ENCODE data around the gene CTDSPL.

Gene CTDSPL

DNA sequence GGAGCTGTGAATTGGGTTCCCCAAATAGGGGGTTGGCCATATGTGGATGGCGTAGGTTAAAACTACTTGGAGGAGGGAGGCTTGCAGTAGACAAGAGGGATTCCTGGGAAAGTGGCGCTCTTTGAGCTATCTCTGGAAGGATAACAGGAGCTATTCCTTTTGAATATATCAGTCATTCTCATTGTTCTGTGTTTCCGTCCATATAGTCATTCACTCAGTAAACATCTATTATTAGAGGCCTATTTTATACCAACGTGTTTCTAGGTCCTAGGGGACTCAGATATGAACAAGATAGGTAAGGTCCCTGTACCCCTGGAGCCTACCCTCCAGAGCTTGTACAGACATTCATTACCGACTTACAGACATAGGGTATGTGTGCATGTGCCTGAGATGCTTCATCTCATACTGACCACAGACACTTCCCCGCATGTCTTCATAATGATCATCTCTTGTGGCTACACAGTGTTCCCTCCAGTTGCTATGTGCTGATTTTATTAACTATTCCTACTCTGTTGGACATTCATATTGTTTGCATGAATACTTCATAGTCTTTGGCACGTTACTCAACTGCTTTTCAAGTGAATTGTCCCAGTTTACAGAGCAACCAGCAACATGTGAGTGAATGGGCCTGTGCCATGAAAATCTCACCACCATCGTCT, 73.1 kb downstream of the CTDSPL start:
- H3K9ac ChIP-seq (ENCODE audit: low read depth, low read length), result no peak overlapping the region

DNA sequence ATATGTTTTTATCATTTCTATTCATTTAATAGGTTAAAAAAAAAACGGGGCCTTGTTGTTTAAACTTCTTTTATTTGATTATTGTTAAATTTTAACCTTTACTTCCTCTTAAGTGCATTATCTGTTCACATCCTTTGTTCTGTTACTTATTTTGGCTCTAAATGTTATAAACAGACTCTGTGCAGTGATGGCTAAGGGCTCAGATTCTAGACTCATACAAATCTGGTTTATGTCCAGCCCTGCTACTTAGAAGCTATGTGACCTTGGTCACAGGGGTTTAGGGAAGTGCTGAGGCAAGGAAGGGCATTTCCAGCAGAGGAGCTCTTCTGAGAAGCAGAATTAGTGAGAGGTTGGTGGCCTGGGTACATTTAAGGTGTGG, 73.6 kb downstream of the CTDSPL start:
- no peaks in the 10 kb centered on the region for H3K36me3 ChIP-seq (ENCODE audit: insufficient read depth, low read length)
- H3K4me1 ChIP-seq (ENCODE audit: insufficient read depth, low read length), result no peaks in the 10 kb centered on the region
- peaks cover 32% of the 10 kb centered on the region; the same call in 1 of the 2 replicates for H3K79me2 ChIP-seq (ENCODE audit: insufficient read depth, low read length)
- H3K27ac ChIP-seq (ENCODE audit: low read length), result no peak overlapping the region
- ATAC-seq (ENCODE audit: insufficient read depth, low read depth) (no peak), DNase-seq (no peak)
- TF ChIP-seq EZH2 (IDR thresholded peaks at IDR 0.05; ENCODE audit: borderline replicate concordance, low read depth, low read length, severe bottlenecking), result no peak
- TF ChIP-seq, protein P1, sequence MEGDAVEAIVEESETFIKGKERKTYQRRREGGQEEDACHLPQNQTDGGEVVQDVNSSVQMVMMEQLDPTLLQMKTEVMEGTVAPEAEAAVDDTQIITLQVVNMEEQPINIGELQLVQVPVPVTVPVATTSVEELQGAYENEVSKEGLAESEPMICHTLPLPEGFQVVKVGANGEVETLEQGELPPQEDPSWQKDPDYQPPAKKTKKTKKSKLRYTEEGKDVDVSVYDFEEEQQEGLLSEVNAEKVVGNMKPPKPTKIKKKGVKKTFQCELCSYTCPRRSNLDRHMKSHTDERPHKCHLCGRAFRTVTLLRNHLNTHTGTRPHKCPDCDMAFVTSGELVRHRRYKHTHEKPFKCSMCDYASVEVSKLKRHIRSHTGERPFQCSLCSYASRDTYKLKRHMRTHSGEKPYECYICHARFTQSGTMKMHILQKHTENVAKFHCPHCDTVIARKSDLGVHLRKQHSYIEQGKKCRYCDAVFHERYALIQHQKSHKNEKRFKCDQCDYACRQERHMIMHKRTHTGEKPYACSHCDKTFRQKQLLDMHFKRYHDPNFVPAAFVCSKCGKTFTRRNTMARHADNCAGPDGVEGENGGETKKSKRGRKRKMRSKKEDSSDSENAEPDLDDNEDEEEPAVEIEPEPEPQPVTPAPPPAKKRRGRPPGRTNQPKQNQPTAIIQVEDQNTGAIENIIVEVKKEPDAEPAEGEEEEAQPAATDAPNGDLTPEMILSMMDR (IDR thresholded peaks at IDR 0.05; ENCODE audit: borderline replicate concordance, extremely low read depth, low read length, poor library complexity, severe bottlenecking), result no peak
- no peak overlapping the region for H3K4me2 ChIP-seq (ENCODE audit: insufficient read depth, low read length)
- H2AFZ ChIP-seq (ENCODE audit: low read depth, low read length), result no peak overlapping the region
- no peaks in the 10 kb centered on the region for H3K27me3 ChIP-seq (ENCODE audit: insufficient read depth, low read length, poor library complexity)
- no peak overlapping the region for H3K4me3 ChIP-seq (ENCODE audit: low read depth in 1 of 2, low read length in 2 of 2)
- no peak overlapping the region for H3K9ac ChIP-seq (ENCODE audit: low read depth, low read length)
- peaks cover 23% of the 10 kb centered on the region for H4K20me1 ChIP-seq (ENCODE audit: insufficient read depth, low read length)
- no peaks in the 10 kb centered on the region for H3K9me3 ChIP-seq (ENCODE audit: insufficient read depth, low read length, severe bottlenecking)

More for the DNA sequence above, 73.1 kb downstream of the CTDSPL start:
- TF ChIP-seq, protein P1 (IDR thresholded peaks at IDR 0.05; ENCODE audit: borderline replicate concordance, extremely low read depth, low read length, poor library complexity, severe bottlenecking), result no peak
- H4K20me1 ChIP-seq (ENCODE audit: insufficient read depth, low read length), result peaks cover 23% of the 10 kb centered on the region
- no peak overlapping the region for H2AFZ ChIP-seq (ENCODE audit: low read depth, low read length)
- no peaks in the 10 kb centered on the region for H3K9me3 ChIP-seq (ENCODE audit: insufficient read depth, low read length, severe bottlenecking)
- H3K79me2 ChIP-seq (ENCODE audit: insufficient read depth, low read length), result peaks cover 33% of the 10 kb centered on the region; the same call in 1 of the 2 replicates
- ATAC-seq (ENCODE audit: insufficient read depth, low read depth), result no peak
- H3K27me3 ChIP-seq (ENCODE audit: insufficient read depth, low read length, poor library complexity), result no peaks in the 10 kb centered on the region
- H3K4me2 ChIP-seq (ENCODE audit: insufficient read depth, low read length), result no peak overlapping the region
- no peak overlapping the region for H3K4me3 ChIP-seq (ENCODE audit: low read depth in 1 of 2, low read length in 2 of 2)
- H3K4me1 ChIP-seq (ENCODE audit: insufficient read depth, low read length), result no peaks in the 10 kb centered on the region
- no peak overlapping the region for H3K27ac ChIP-seq (ENCODE audit: low read length)
- DNase-seq, result no peak
- no peaks in the 10 kb centered on the region for H3K36me3 ChIP-seq (ENCODE audit: insufficient read depth, low read length)

DNA sequence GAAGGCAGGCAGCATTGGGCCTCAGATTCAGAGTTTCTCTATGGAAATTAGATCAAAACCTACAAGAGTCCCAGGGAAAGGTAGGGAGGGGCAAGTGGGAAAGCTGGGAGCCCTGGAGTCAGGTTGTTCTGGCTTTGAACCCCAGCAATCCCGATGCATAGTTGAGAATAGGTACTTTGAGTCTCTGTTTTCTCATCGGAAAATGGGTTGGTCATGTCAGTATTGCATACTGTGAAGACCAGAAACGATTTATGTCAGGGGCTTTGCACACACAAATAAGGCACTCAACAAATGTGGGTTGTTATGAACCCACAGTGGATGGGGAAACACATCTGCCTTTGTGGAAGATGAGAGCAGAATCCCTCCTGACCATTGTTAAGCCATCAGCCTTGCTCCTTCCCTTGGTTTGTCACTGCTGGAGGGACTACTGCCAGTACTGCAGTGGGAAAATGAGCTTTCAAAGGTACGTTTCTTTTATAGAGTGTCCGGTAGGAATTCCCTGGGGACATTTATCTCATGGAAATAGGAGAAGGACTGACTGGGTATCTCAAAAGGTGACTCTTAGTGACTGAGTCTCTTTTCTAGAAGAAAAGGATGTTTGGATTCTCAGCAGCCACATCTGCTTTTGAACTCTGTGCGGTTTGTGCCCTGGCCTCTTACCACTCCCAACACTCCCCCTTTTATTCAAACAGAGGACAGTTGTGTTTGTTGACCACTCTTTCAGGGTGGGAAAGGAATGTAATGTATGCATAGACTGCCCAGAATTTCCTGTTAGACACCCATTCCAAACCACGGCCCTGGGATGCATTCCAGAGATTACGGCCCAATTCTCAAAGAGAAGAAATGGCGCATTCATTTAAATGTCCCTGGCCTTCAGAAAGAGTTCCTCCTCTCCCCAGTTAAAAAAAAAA, 74.3 kb downstream of the CTDSPL start:
- H3K9ac ChIP-seq (ENCODE audit: low read depth, low read length), result no peak overlapping the region
- no peak overlapping the region for H3K4me3 ChIP-seq (ENCODE audit: low read depth in 1 of 2, low read length in 2 of 2)
- no peaks in the 10 kb centered on the region for H3K4me1 ChIP-seq (ENCODE audit: insufficient read depth, low read length)
- H2AFZ ChIP-seq (ENCODE audit: low read depth, low read length), result no peak overlapping the region
- DNase-seq (no peak), ATAC-seq (ENCODE audit: insufficient read depth, low read depth) (no peak)
- H3K27me3 ChIP-seq (ENCODE audit: insufficient read depth, low read length, poor library complexity), result no peaks in the 10 kb centered on the region
- H4K20me1 ChIP-seq (ENCODE audit: insufficient read depth, low read length), result peaks cover 22% of the 10 kb centered on the region
- H3K9me3 ChIP-seq (ENCODE audit: insufficient read depth, low read length, severe bottlenecking), result no peaks in the 10 kb centered on the region
- H3K36me3 ChIP-seq (ENCODE audit: insufficient read depth, low read length), result no peaks in the 10 kb centered on the region
- H3K27ac ChIP-seq (ENCODE audit: low read length), result no peak overlapping the region
- peaks cover 29% of the 10 kb centered on the region; the same call in 1 of the 2 replicates for H3K79me2 ChIP-seq (ENCODE audit: insufficient read depth, low read length)
- no peak overlapping the region for H3K4me2 ChIP-seq (ENCODE audit: insufficient read depth, low read length)
- TF ChIP-seq, protein P1 (IDR thresholded peaks at IDR 0.05; ENCODE audit: borderline replicate concordance, extremely low read depth, low read length, poor library complexity, severe bottlenecking), result no peak
- TF ChIP-seq EZH2 (IDR thresholded peaks at IDR 0.05; ENCODE audit: borderline replicate concordance, low read depth, low read length, severe bottlenecking), result no peak
